WERI-Rb-1 (cell line): ENCODE data around the gene MAP3K5.

ENCODE experiments used
- DNase-seq: peaks from one replicate; pipeline ENCODE4 v3.0.0-alpha.2; 2020
- H3K27ac ChIP-seq: fragments of 250-450 bp; sonication (Bioruptor Pico); 2 replicates; pipeline ENCODE4 v1.5.1; 2020; ENCODE audit warnings: mild to moderate bottlenecking, moderate library complexity
- H3K27me3 ChIP-seq: fragments of 250-450 bp; sonication (Bioruptor Pico); 2 replicates; pipeline ENCODE4 v1.5.1; 2021; ENCODE audit warnings: mild to moderate bottlenecking, low read depth, moderate library complexity; ENCODE audit not compliant: insufficient read depth, severe bottlenecking
- H3K36me3 ChIP-seq: fragments of 250-450 bp; sonication (Bioruptor Pico); 2 replicates; pipeline ENCODE4 v1.5.1; 2020; ENCODE audit warnings: mild to moderate bottlenecking, moderate library complexity
- H3K4me3 ChIP-seq: 2 replicates; pipeline ENCODE4 v1.5.1; 2011; ENCODE audit warnings: low read depth, mild to moderate bottlenecking, control low read depth, low read length
- H3K9me3 ChIP-seq: fragments of 250-450 bp; sonication (Bioruptor Pico); 2 replicates; pipeline ENCODE4 v1.5.1; 2021; ENCODE audit warnings: mild to moderate bottlenecking, moderate library complexity; ENCODE audit not compliant: severe bottlenecking
- TF ChIP-seq, protein P1 (sequence below): IDR thresholded peaks from 2 replicates; pipeline ENCODE4 v1.5.1; 2011; ENCODE audit warnings: low read depth, mild to moderate bottlenecking, control low read depth, inconsistent platforms, low read length

Gene MAP3K5

DNA sequence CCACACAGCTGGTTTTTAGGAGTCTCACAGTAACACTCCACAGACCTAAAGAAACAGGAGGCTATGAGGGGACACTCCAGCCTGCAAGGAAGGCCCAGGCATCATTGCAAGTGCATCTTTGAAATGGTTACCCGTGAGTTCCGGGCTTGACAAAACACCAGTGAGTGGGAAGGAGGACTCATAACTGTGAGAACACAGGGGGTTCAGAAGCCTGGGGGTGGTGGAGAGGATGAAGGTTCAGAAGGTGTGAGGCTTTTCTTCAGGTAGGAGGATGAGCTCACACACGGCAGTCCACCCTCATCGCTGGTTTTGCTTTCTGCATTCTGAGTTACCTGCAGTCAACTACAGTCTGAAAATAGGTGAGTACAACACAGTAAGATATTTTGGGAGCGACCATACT is 282.0 kb downstream of the MAP3K5 start:
- no peaks in the 10 kb centered on the region for H3K36me3 ChIP-seq
- H3K27ac ChIP-seq: no peak overlapping the region
- TF ChIP-seq, protein P1, sequence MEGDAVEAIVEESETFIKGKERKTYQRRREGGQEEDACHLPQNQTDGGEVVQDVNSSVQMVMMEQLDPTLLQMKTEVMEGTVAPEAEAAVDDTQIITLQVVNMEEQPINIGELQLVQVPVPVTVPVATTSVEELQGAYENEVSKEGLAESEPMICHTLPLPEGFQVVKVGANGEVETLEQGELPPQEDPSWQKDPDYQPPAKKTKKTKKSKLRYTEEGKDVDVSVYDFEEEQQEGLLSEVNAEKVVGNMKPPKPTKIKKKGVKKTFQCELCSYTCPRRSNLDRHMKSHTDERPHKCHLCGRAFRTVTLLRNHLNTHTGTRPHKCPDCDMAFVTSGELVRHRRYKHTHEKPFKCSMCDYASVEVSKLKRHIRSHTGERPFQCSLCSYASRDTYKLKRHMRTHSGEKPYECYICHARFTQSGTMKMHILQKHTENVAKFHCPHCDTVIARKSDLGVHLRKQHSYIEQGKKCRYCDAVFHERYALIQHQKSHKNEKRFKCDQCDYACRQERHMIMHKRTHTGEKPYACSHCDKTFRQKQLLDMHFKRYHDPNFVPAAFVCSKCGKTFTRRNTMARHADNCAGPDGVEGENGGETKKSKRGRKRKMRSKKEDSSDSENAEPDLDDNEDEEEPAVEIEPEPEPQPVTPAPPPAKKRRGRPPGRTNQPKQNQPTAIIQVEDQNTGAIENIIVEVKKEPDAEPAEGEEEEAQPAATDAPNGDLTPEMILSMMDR: no peak
- no peaks in the 10 kb centered on the region for H3K27me3 ChIP-seq
- H3K4me3 ChIP-seq: no peak overlapping the region
- no peaks in the 10 kb centered on the region for H3K9me3 ChIP-seq
- no peak for DNase-seq

DNA sequence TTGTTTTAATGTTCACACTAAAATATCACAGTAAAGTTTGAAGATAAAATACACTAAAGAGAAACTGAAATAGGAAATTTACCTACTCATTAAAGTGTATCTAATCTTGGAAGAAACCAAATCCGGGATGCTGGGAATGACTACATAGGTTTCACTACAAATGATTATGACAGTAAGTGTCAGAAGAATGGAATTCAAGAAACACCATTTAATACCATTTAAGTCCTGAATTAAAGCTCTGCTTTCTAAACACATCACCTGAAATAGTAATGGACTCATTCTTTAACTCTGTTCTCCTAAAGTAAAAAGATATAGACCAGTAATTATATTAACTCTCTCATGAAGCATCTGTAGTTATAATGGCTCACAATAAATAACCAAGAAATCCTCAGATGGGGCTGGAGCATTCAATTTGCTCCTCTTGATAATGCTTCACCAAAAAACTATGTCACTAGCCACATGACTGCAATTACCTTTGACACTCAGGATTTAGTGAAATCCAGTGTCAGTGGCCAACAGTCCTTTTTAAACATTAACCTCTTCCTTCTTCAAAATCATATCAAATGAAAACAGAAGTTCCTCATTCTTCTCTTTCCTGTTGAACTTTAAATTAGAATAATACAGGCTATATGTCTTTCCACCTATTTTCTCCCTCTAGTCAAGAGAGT is 283.4 kb downstream of the MAP3K5 start:
- Histone ChIP-seq H3K36me3 (no peaks in the 10 kb centered on the region), H3K9me3 (no peaks in the 10 kb centered on the region), H3K27me3 (no peaks in the 10 kb centered on the region), H3K4me3 (no peak overlapping the region), H3K27ac (no peak overlapping the region)
- no peak for DNase-seq
- TF ChIP-seq, protein P1: no peak
